Stimulated activated CD8-positive, alpha-beta memory T cell treated with anti-CD3 and anti-CD28 coated beads, Interleukin-15, amount 100 ng/mL, for 48 hours (primary cell): ENCODE measurements around the gene RPL3.

ENCODE experiments used
- DNase-seq, 2 donors: peaks; one replicate each; pipeline ENCODE4 v3.0.0-alpha.2; 2020; ENCODE audit warnings: low read depth in 2 of 2

RPL3 gene

GRCh38 chr22:39299829-39300178 is 19.6 kb downstream of the RPL3 start:
- no peak for DNase-seq

GRCh38 chr22:39298241-39298987 is 21.0 kb downstream of the RPL3 start:
- no peak for DNase-seq

- DNase-seq: no peak
Measured at GRCh38 chr22:39297490-39298240, 21.8 kb downstream of the RPL3 start.

- no peak for DNase-seq
Measured at GRCh38 chr22:39296981-39297489, 22.4 kb downstream of the RPL3 start.

GRCh38 chr22:39296535-39296934 is 22.9 kb downstream of the RPL3 start:
- no peak for DNase-seq

- no peak for DNase-seq
Measured at GRCh38 chr22:39294571-39295468, 24.6 kb downstream of the RPL3 start.

- DNase-seq: no peak
Measured at GRCh38 chr22:39293766-39294368, 25.6 kb downstream of the RPL3 start.

GRCh38 chr22:39292561-39293074 is 26.8 kb downstream of the RPL3 start:
- no peak for DNase-seq

GRCh38 chr22:39292031-39292462 is 27.4 kb downstream of the RPL3 start:
- no peak for DNase-seq

GRCh38 chr22:39291523-39291922 is 27.9 kb downstream of the RPL3 start:
- no peak for DNase-seq

- no peak for DNase-seq
Measured at GRCh38 chr22:39290724-39291161, 28.7 kb downstream of the RPL3 start.

- DNase-seq: no peak
Measured at GRCh38 chr22:39289975-39290720, 29.3 kb downstream of the RPL3 start.

- no peak for DNase-seq
Measured at GRCh38 chr22:39289533-39289932, 29.9 kb downstream of the RPL3 start.

- no peak for DNase-seq
Measured at GRCh38 chr22:39288135-39288898, 31.1 kb downstream of the RPL3 start.

GRCh38 chr22:39287076-39287725 is 32.2 kb downstream of the RPL3 start:
- DNase-seq: no peak

- no peak for DNase-seq
Measured at GRCh38 chr22:39284983-39285382, 34.4 kb downstream of the RPL3 start.

- DNase-seq: no peak
Measured at GRCh38 chr22:39284142-39284980, 35.1 kb downstream of the RPL3 start.
